Pons (tissue), 1 donor: ENCODE measurements around the gene DUSP9.
"Not testable (repeated sequence)": the region's sequence is repeated elsewhere in the genome, so short reads cannot be mapped to it uniquely, and the experiment has no call there.

ENCODE experiments used
- DNase-seq: peaks from one replicate; pipeline ENCODE4 v3.0.0-alpha.2; 2016; ENCODE audit warnings: low spot score

The DUSP9 gene

GRCh38 chrX:153646620-153647373 is at the start of gene DUSP9:
DUSP9 (plus strand) TSS chrX:153647203; CDS start chrX:153647954, 751 bp downstream.
- no peak for DNase-seq

GRCh38 chrX:153598541-153599191 is 48.3 kb upstream of the DUSP9 start, which contains the start of gene CCNQ:
CCNQ (minus strand) TSS chrX:153599139; CDS start chrX:153599073, 66 bp downstream.
- no peak for DNase-seq

GRCh38 chrX:153599192-153600031 is 47.6 kb upstream of the DUSP9 start:
- DNase-seq, result peak; percentile 81

GRCh38 chrX:153600032-153600373 is 47.0 kb upstream of the DUSP9 start:
- DNase-seq, result no peak

- DNase-seq, result no peak
These were observed 46.1 kb upstream of the DUSP9 start for GRCh38 chrX:153600921-153601320.

GRCh38 chrX:153601511-153602110 is 45.4 kb upstream of the DUSP9 start:
- no peak for DNase-seq

GRCh38 chrX:153602601-153603000 is 44.4 kb upstream of the DUSP9 start:
- no peak for DNase-seq

- DNase-seq, result no peak
These were observed 43.8 kb upstream of the DUSP9 start for GRCh38 chrX:153603131-153603656.

- DNase-seq, result not testable (repeated sequence)
These were observed 42.2 kb upstream of the DUSP9 start for GRCh38 chrX:153604666-153605380.

GRCh38 chrX:153606503-153606902 is 40.5 kb upstream of the DUSP9 start:
- DNase-seq, result no peak

- DNase-seq, result no peak
These were observed 38.6 kb upstream of the DUSP9 start for GRCh38 chrX:153608376-153608775.

GRCh38 chrX:153608806-153609205 is 38.2 kb upstream of the DUSP9 start:
- DNase-seq, result no peak

- DNase-seq, result peak; percentile 47
These were observed 36.8 kb upstream of the DUSP9 start for GRCh38 chrX:153609917-153610835.

- DNase-seq, result no peak
These were observed 36.2 kb upstream of the DUSP9 start for GRCh38 chrX:153610836-153611213.

- no peak for DNase-seq
These were observed 35.5 kb upstream of the DUSP9 start for GRCh38 chrX:153611298-153612095.

GRCh38 chrX:153612413-153612812 is 34.6 kb upstream of the DUSP9 start:
- no peak for DNase-seq

- no peak for DNase-seq
These were observed 32.2 kb upstream of the DUSP9 start for GRCh38 chrX:153614818-153615217.

GRCh38 chrX:153620576-153620975 is 26.4 kb upstream of the DUSP9 start:
- DNase-seq, result no peak

- no peak for DNase-seq
These were observed 24.9 kb upstream of the DUSP9 start for GRCh38 chrX:153621949-153622598.
